ENCODE data around the gene PTPRT.

Gene PTPRT

GRCh38 chr20:42734660-42735368 is 454.9 kb downstream of the PTPRT start:
- TF ChIP-seq CTCF (conservative IDR thresholded peaks at IDR 0.05; ENCODE audit: control insufficient read depth, insufficient read depth, low read depth, low read length) = no peak
- DNase-seq (ENCODE audit: low read depth) = no peak
- no peak overlapping the region for H3K4me3 ChIP-seq (ENCODE audit: control insufficient read depth, low read depth, low read length)

- no peak for DNase-seq (ENCODE audit: low read depth)
- no peak for TF ChIP-seq CTCF (conservative IDR thresholded peaks at IDR 0.05; ENCODE audit: control insufficient read depth, insufficient read depth, low read depth, low read length)
- no peak overlapping the region for H3K4me3 ChIP-seq (ENCODE audit: control insufficient read depth, low read depth, low read length)
Observed at GRCh38 chr20:42721923-42722322, 467.8 kb downstream of the PTPRT start.

GRCh38 chr20:42714298-42715141 is 475.2 kb downstream of the PTPRT start:
- no peak for TF ChIP-seq CTCF (conservative IDR thresholded peaks at IDR 0.05; ENCODE audit: control insufficient read depth, insufficient read depth, low read depth, low read length)

GRCh38 chr20:42708266-42708665 is 481.4 kb downstream of the PTPRT start:
- no peak for DNase-seq (ENCODE audit: low read depth)
- TF ChIP-seq CTCF (conservative IDR thresholded peaks at IDR 0.05; ENCODE audit: control insufficient read depth, insufficient read depth, low read depth, low read length) = no peak
- no peak overlapping the region for H3K4me3 ChIP-seq (ENCODE audit: control insufficient read depth, low read depth, low read length)

More at GRCh38 chr20:42714298-42715141, 475.2 kb downstream of the PTPRT start:
- DNase-seq (ENCODE audit: low read depth) = no peak
- H3K4me3 ChIP-seq (ENCODE audit: control insufficient read depth, low read depth, low read length) = no peak overlapping the region

GRCh38 chr20:42706759-42707158 is 482.9 kb downstream of the PTPRT start:
- DNase-seq (ENCODE audit: low read depth) = no peak
- no peak for TF ChIP-seq CTCF (conservative IDR thresholded peaks at IDR 0.05; ENCODE audit: control insufficient read depth, insufficient read depth, low read depth, low read length)
- H3K4me3 ChIP-seq (ENCODE audit: control insufficient read depth, low read depth, low read length) = no peak overlapping the region

GRCh38 chr20:42705550-42705949 is 484.2 kb downstream of the PTPRT start:
- TF ChIP-seq CTCF (conservative IDR thresholded peaks at IDR 0.05; ENCODE audit: control insufficient read depth, insufficient read depth, low read depth, low read length) = no peak
- no peak overlapping the region for H3K4me3 ChIP-seq (ENCODE audit: control insufficient read depth, low read depth, low read length)
- DNase-seq (ENCODE audit: low read depth) = no peak
